GM18868 (cell line): Measurements from ENCODE around the gene NBPF11.
"Not testable (repeated sequence)": the region's sequence is repeated elsewhere in the genome, so short reads cannot be mapped to it uniquely, and the experiment has no call there.

Experiments
- ATAC-seq: cut with Tn5 transposase; IDR thresholded peaks from one replicate; pipeline ENCODE4 v1.9.1; 2021; ENCODE audit warnings: mild to moderate bottlenecking, moderate library complexity; ENCODE audit not compliant: unreplicated experiment

The NBPF11 gene

DNA sequence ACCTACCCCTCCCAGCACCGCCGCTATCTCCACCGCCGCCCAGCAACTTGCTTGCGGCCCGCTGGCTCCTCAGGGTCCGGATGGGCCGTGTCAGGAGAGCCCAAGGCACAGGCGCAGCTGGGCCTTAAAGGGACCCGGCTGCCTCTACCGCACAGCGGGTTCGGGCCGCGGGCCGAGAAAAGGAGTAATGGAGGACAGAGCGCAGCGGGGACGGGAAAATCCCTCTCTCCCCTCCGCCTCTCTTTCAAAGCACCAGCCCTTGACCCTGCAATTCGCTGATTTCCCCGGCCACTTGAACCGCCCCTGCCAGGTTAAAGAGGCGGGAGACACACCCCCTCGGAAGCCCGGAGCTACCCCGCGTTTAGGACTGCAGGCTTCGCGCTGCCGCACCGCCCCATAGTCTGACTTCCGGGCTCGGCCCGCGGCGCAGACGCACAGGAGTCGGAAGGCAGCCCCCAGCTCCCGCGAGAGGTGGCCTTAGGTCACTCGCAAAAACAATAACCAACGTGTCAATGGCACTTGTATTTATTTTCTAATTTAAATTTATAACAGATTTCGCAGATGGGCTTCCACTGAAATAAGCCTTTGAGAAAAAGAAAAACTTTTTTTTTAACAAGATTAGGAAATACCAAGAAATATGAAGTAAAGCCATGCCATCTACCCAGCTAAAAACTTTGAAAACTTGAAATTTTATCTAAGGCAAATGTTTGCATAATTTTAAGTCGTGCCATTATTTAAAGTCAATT lies at the start of gene NBPF11:
Gene NBPF11 (minus strand): TSS at position 371 of the 746 bp plus-strand sequence. CDS start 25,278 bp downstream, outside the sequence.
- peak; percentile 77 for ATAC-seq

GRCh38 chr1:148197396-148197795 lies 45.3 kb upstream of the NBPF11 start:
- not testable (repeated sequence) for ATAC-seq

GRCh38 chr1:148196949-148197348 lies 44.9 kb upstream of the NBPF11 start:
- peak; percentile 74 for ATAC-seq

DNA sequence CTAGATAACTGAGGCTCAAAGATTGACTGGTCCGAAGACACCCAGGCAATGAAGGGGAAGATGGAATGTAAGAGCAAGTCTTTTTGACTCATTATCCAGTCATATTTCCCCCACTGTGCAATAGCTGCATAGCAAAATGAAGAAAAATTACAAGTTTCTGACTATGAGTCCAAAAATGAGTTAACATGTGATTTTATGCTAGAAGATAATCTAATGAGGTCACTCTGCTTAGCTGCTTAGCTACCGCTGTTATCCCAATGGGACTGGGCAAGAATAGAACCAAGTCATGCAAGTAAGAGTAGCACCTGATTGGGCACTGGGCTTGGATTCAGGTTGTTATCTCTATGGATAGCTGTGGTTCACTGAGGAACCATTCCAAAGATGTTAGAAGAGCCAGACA lies 43.0 kb upstream of the NBPF11 start:
- not testable (repeated sequence) for ATAC-seq

DNA sequence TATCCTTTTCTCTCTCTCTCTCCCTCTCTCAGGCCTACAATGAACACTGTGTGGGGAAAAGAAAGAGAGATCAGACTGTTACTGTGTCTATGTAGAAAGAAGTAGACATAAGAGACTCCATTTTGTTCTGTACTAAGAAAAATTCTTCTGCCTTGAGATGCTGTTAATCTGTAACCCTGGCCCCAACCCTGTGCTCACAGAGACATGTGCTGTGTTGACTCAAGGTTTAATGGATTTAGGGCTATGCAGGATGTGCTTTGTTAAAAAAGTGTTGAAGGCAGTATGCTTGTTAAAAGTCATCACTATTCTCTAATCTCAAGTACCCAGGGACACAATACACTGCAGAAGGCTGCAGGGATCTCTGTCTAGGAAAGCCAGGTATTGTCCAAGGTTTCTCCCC lies 36.7 kb upstream of the NBPF11 start:
- ATAC-seq, result not testable (repeated sequence)

DNA sequence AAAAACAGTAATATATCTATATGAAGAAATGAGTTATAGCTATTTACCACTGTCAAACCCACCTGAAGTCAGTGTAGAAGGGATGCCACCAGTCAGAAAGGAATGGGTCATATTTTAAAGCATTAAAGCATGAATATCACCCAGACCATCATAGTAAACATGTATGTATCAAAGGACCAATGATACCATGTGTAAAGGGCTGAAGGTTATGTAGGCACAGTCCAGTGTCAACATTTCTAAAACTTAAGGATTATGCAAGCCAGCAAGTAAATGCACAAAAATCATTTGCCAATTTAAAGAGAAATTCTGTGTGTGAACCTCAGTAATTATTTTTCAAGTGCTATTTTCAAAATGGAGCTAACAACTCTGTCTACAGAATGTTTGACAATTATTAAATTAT lies 26.6 kb upstream of the NBPF11 start:
- ATAC-seq, result not testable (repeated sequence)

DNA sequence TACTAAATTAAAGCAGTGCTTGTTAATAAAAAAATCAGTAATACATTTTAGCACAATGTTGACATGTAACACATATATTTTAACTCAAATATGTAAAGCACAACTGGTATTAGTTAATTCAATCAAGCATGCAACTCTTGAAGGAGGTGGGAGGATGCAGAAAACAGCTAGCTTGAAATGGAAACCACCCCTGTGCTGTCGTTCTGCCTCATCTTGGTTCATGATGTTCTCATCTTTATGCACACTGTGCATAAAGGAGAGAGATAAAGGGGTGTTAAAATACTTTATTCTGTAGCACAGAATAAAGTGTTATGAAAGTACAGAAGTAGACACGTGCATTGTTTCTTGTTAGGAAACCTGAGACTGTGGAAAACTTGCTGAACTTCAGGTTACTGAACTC lies 23.3 kb upstream of the NBPF11 start:
- ATAC-seq, result not testable (repeated sequence)

DNA sequence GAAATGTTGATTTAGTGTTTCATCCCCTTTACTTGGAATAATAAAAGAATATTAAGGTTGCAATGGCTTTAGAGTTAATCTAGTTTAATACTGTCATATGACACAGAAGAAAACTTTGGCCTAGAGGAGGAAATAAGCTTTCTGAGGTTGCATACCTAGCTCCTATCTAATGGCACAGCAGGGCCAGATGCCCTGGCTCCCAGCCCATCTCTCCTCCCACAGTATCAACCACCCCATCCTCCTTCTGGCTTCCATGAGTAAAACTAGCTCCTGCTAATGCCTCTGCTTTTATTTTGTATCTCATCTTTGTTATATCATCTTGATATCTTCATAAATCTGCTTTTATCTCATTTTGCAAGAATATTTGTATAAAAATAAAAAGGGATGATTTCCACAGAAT lies 19.9 kb upstream of the NBPF11 start:
- not testable (repeated sequence) for ATAC-seq

DNA sequence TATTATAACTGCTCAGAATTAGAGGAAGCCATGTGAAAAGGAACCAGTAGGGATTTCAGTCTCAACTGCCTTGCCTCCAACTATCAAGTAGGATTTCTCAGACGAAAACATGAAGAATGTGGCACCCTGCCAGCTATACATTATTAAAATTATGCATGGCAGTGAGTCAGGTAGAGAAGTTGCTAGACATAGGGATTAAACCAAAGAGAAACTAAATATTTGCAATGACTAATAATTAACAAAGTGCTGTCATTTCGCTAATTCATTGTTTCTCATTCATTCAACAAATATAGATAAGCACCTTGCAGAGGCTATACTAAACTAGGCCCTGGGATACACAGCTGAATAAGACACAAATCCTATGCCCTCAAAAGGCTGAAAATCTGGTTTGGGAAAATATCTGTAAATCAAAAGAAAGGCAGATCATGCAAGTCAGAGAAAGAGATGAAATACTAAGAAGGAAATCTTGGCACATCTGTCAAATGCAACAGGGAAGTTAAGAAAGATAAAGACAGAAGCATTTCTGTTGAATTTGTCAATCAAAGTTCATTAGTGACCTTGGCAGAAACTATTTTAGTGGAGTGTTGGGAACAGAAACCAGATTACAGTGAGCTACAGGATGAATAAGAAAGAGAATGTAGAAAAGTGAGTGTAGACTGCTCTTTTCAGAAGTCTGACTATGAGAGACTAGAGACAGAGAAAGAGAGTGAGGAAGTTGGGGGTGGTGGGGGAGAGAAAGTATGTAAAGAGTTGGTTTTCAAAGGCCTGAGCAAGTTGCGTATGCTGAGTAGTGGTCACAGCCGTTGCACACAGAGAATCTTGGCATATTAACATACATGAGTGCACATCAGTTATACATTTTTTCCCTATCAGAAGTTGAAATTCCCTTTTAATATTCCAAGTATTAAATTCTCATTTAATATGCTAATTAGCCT lies 14.7 kb upstream of the NBPF11 start:
- no peak for ATAC-seq

GRCh38 chr1:148162363-148162762 lies 10.3 kb upstream of the NBPF11 start:
- ATAC-seq, result no peak

DNA sequence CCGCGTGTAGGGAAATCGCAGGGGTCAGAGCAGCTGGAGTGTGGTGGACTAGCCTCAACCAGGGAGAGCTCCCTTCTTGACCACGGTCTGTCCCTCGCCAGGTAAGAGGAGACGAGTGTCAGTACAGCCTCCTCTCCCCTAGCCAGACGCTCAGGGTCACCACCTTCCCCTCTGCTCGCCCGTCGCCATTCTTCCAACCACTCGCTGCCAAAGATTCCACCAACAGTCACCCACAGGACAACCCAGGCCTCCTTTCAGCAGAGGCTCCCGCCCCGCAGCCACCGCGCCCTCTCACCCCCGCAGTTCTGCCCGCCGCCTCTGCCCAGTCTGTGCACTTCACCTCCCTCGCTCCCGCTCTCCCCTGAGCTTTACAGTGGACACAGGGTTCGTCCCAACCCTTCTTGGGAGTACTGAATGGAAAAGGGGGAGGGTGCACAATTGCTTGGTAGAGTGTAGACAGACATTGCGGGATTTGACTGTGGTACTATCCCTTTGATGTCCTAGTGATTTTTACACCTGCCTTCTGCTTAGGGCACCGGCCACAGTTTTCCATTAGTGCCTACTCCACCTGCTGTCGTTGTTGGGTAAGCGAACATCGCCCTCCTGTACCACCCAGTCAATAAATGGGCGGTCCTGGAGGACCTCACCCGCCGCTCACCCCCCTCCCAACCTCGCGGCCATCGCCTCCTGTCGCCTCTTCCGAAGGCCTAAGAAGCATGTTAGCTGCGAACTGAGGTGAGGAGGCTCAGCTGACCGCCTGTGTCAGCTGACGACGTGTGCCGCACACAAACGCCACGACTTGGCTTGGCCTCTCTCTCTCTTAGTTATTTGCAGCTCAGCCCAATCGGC lies 9.2 kb upstream of the NBPF11 start:
- no peak for ATAC-seq

DNA sequence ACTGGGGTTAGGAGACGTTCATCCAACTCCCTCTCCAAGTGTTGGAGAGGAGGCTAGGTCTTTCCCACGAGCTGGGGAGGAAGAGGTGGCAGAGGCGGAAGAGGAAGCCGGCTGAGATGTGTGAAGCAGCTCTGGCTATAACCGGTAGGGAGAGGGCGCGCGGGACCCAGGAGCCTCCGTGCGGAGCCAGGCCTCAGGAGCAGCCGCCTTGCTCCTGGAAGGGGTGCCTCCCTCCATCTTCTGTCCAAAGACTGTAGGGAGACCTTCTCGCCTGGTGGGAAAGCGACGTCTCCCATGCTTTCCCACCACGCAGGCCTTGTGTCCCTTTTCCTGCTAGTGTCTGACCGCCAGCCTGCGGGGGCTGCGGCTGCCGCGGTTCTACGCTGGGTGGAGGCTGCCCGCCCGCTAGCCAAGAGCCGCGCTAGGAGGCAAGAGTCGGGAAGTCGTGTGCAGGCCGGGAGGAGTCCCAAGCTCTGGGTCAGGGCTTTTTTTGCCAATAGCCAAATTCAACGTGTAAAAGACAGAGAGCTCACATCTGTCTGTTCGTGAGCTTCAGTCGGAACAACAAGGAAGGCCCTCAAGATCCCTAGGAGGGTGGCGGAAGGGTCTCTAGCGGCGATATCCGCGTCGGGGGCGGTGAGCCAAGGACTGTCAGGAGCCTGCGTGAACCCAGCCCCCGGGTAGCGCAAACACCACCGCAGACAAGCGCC lies 8.4 kb upstream of the NBPF11 start:
- ATAC-seq, result no peak

DNA sequence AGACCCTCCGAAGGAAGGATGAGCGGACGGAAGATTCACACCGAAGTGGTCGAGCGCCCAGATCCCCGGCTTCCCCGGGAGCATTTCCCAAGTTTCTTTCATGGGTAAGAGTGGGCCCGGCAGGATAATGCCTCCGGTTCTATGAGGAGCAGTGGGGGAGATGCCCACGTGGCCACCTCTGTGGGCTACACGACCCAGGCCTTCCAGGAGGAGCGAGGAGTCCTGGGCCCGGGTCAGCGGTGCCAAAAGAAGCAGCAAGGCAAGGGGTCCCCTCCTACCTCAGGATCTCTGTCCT lies 7.9 kb upstream of the NBPF11 start:
- no peak for ATAC-seq

GRCh38 chr1:148158341-148159003 lies 6.4 kb upstream of the NBPF11 start:
- ATAC-seq, result no peak

DNA sequence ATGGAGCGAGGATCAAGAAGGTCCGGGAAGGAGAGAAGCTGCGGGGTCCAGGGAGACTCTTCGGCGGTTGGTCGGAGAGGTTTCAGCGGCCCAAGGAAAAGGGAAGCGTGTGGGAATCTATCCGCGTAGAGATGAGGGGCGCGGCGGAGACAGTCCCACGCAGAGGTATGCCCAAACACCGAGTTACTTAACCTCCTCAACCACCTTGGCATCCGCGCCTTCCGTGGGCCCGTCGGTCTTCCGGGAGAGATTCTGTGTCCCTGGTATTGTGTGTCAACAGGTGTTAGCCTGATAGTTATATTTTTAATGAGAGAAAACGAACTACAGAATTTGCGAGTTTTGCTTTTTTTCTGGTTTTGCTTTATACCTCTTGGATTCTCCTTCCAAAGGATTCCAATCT lies 5.7 kb upstream of the NBPF11 start:
- ATAC-seq, result not testable (repeated sequence)

DNA sequence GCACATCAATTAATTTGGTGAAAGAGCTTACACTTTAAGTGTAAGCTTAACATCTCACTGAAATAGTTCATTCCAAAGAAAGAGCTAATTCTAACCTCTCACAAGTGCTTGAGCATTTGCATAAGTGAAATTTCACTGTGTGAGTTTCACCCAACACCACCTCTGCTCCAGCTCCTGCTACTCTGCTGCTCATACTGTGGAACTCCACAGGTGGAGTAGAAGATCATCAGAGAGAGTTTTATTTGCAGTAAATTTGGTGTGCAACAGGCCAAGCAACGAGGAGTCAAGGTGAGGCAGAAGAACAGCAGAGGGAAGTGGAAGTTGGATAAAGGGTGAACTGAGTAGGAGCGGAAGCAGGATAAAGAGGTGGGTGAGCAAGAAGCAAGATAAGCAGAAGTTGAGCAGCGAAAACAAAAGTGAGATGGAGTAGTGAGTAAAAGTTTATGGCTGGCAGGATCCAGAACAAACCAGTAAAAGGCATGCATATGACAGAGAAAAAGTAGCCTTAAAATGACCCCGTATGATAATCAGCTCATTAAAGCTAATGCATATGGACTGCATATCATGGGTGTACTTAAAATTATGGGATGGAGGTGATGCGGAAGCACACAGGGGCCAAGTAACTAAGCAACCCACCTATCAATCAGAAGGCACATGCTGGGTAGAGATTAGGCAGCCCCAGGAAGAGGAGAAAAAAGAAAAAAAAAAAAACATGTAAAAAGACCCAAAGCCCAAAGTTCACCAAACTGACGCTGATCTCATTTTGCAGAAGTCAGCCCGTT lies 3.6 kb upstream of the NBPF11 start:
- ATAC-seq, result peak; percentile 39

DNA sequence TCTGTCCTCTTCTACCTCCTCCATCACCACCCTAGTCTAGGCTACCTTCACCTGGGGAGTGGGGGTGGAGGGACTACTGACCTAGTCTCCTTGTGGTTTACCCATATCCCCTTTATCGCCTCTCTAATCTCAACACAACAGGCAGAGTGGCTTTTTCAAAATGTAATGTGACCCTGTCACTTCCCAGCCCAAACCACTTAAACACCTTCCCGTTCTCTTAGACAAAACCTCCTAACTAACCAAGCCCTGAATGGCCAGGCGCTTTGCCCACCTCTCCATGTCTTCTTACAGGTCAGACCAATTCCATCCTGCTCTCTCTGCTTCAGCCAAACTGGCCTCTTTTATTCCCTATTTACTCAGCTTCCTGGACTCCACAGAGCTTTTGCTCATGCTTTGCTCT lies 714 bp upstream of the NBPF11 start:
- ATAC-seq, result not testable (repeated sequence)

DNA sequence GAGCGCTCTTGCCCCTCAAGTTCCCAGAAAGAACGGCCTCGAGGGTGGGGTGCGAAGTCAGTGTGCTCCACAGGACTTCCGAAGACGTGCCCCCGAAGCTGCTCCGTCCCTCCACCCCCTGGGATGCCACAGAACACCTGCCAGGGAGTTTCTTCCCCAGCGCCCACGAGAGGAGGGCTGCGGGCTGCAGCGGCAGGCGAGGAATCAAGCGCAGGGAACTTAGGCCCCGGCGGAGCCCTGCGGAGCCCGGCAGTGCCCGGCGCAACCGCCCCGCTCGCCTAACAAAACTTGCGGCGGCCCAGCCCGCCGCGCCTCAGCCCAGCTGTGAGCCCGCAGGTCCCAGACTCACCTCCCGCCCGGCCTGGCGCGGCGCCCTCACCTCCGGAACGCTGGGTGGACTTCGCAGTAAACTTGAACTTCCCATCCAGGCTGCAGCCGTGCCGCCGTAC lies 686 bp downstream of the NBPF11 start:
- not testable (repeated sequence) for ATAC-seq

- ATAC-seq, result not testable (repeated sequence)
These were observed 1.1 kb downstream of the NBPF11 start for GRCh38 chr1:148150945-148151344.
